Measurements from ENCODE around the gene FARS2.

GRCh38 chr6:5398530-5398929 is 137.2 kb downstream of the FARS2 start:
- no peak for TF ChIP-seq CTCF (IDR thresholded peaks at IDR 0.05)
- no peak for TF ChIP-seq POLR2AphosphoS5 (IDR thresholded peaks at IDR 0.05)
- TF ChIP-seq POLR2A (IDR thresholded peaks at IDR 0.05), result no peak
